GM12878 (cell line): ENCODE data around the gene PTPRN2. TPM values are rescaled to one million over a fixed set of nuclear protein-coding genes. Genes with fewer than 3 reads are reported as not detected.

ENCODE experiments used
- ATAC-seq: fragments of 200-7000 bp; cut with Tn5 transposase; 3 replicates; pipeline ENCODE4 v1.9.1; 2020; ENCODE audit warnings: mild to moderate bottlenecking, moderate library complexity
- BruUV-seq: library from RNA; stranded (reverse); fragments of 400-500 nt; replicated peaks from 2 replicates; lab custom pipeline; 2021; lab: Mats Ljungman, UMichigan
- CTCF ChIA-PET: fragments of 300-600 bp; sonication (Branson Sonifier 250); formaldehyde crosslinking; extraction: SDS; loops from one replicate; lab custom pipeline; 2021; ENCODE audit warnings: inconsistent platforms; lab: Yijun Ruan, JAX
- POLR2A ChIA-PET: fragments of 350-600 bp; formaldehyde crosslinking; extraction: SDS; loops from one replicate; lab custom pipeline; 2021; ENCODE audit warnings: inconsistent platforms; lab: Charles Lee
- RAD21 ChIA-PET: fragments of 300-600 bp; sonication (Branson Sonifier 250); formaldehyde crosslinking; loops from one replicate; lab custom pipeline; 2023; ENCODE audit warnings: antibody characterized with exemption; ENCODE audit not compliant: unreplicated experiment; lab: Charles Lee
- SMC1A ChIA-PET: fragments of 300-600 bp; sonication (Branson Sonifier 250); formaldehyde crosslinking; loops from one replicate; lab custom pipeline; 2023; ENCODE audit not compliant: unreplicated experiment, uncharacterized antibody; lab: Charles Lee
- DNase-seq: peaks from one replicate; pipeline ENCODE4 v3.0.0-alpha.2; 2011; ENCODE audit warnings: low read depth, low spot score
- FAIRE-seq: peaks from 3 replicates; lab custom pipeline; 2011; peaks lifted over from hg19 to GRCh38; lab: Jason Lieb, UNC
- H2AFZ ChIP-seq: 2 replicates; pipeline ENCODE4 v1.6.0; 2011; ENCODE audit warnings: low read depth, low read length, control low read depth; ENCODE audit not compliant: control insufficient read depth
- H3K27ac ChIP-seq: 2 replicates; pipeline ENCODE4 v1.5.1; 2011; ENCODE audit warnings: control low read depth; ENCODE audit not compliant: control insufficient read depth, insufficient read depth
- H3K27me3 ChIP-seq, 2 experiments: replicated peaks in 1 of 2; 2 replicates each; pipeline versions ENCODE4 v1.6.0 to v1.6.1; 2011; ENCODE audit warnings: low read length in 1 of 2; ENCODE audit not compliant: control insufficient read depth in 2 of 2, insufficient read depth in 2 of 2
- H3K36me3 ChIP-seq, 2 experiments: 2 replicates each; pipeline ENCODE4 v1.5.1; 2011; ENCODE audit warnings: low read length in 1 of 2; ENCODE audit not compliant: control insufficient read depth in 2 of 2, insufficient read depth in 2 of 2
- H3K4me1 ChIP-seq: 2 replicates; pipeline ENCODE4 v1.6.1; 2011; ENCODE audit warnings: mild to moderate bottlenecking, low read length, moderate library complexity, mixed read lengths; ENCODE audit not compliant: control insufficient read depth, insufficient read depth
- H3K4me2 ChIP-seq: 2 replicates; pipeline ENCODE4 v1.6.0; 2011; ENCODE audit warnings: control low read depth; ENCODE audit not compliant: control insufficient read depth, insufficient read depth
- H3K4me3 ChIP-seq: fragments of 200-600 bp; sonication (generic); 2 replicates; pipeline ENCODE4 v1.5.1; 2016
- H3K79me2 ChIP-seq: 2 replicates; pipeline ENCODE4 v1.6.0; 2011; ENCODE audit warnings: low read length; ENCODE audit not compliant: control insufficient read depth, insufficient read depth
- H3K9ac ChIP-seq: 2 replicates; pipeline ENCODE4 v1.8.0; 2011; ENCODE audit warnings: low read length, control low read depth, mixed read lengths; ENCODE audit not compliant: control insufficient read depth, insufficient read depth
- H3K9me3 ChIP-seq: replicated peaks from 3 replicates; pipeline ENCODE4 v1.5.1; 2011; ENCODE audit warnings: mild to moderate bottlenecking, low read length; ENCODE audit not compliant: control insufficient read depth, insufficient read depth
- H4K20me1 ChIP-seq: 2 replicates; pipeline ENCODE4 v1.6.0; 2011; ENCODE audit not compliant: control insufficient read depth, insufficient read depth
- BACH1 ChIP-seq: fragments of 450-650 bp; IDR thresholded peaks from 2 replicates; pipeline ENCODE4 v1.6.1; 2017; ENCODE audit warnings: mild to moderate bottlenecking, borderline replicate concordance
- CHD2 ChIP-seq: IDR thresholded peaks from 2 replicates; pipeline ENCODE4 v1.6.1; 2011; ENCODE audit warnings: low read depth, low read length, improper control_type of control experiment, borderline replicate concordance
- GATAD2B ChIP-seq: fragments of 450-650 bp; conservative IDR thresholded peaks from 2 replicates; pipeline ENCODE4 v1.6.1; 2017; ENCODE audit warnings: low read depth, mild to moderate bottlenecking, moderate library complexity
- IKZF2 ChIP-seq, 2 experiments: fragments of 450-650 bp; IDR thresholded peaks; 2 replicates each; pipeline ENCODE4 v1.6.1; 2017; ENCODE audit warnings: mild to moderate bottlenecking in 2 of 2, moderate library complexity in 2 of 2
- MTA2 ChIP-seq: fragments of 450-650 bp; IDR thresholded peaks from 2 replicates; pipeline ENCODE4 v1.6.1; 2016; ENCODE audit warnings: low read depth, mild to moderate bottlenecking, moderate library complexity
- NR2F1 ChIP-seq: fragments of 450-650 bp; conservative IDR thresholded peaks from 2 replicates; pipeline ENCODE4 v1.6.1; 2017; ENCODE audit warnings: mild to moderate bottlenecking
- PBX3 ChIP-seq: IDR thresholded peaks from 2 replicates; pipeline ENCODE4 v1.6.1; 2011; ENCODE audit warnings: mild to moderate bottlenecking, low read depth, low read length, moderate library complexity; ENCODE audit not compliant: insufficient replicate concordance
- POLR2A ChIP-seq: IDR thresholded peaks from 2 replicates; pipeline ENCODE4 v1.6.1; 2011; ENCODE audit warnings: low read depth, mild to moderate bottlenecking, low read length
- POLR2AphosphoS5 ChIP-seq: IDR thresholded peaks from 2 replicates; pipeline ENCODE4 v1.6.1; 2011; ENCODE audit warnings: mild to moderate bottlenecking, low read length, inconsistent platforms
- RCOR1 ChIP-seq: conservative IDR thresholded peaks from 2 replicates; pipeline ENCODE4 v1.6.1; 2012; ENCODE audit warnings: low read depth, low read length, improper control_type of control experiment
- RELB ChIP-seq: fragments of 450-650 bp; IDR thresholded peaks from 2 replicates; pipeline ENCODE4 v1.6.1; 2017; ENCODE audit warnings: low read depth, mild to moderate bottlenecking, moderate library complexity
- ZNF207 ChIP-seq: fragments of 450-650 bp; IDR thresholded peaks from 2 replicates; pipeline ENCODE4 v1.6.1; 2014; ENCODE audit warnings: antibody characterized with exemption, mild to moderate bottlenecking, borderline replicate concordance
- WGBS: methylation state at CpG from one replicate; pipeline ENCODE4 v1.1.6; 2016; ENCODE audit warnings: low lambda C conversion rate; ENCODE audit not compliant: insufficient replicate concordance, insufficient coverage; ENCODE audit errors: missing lambda C conversion rate; 5-methylcytosine and 5-hydroxymethylcytosine counted together
- in situ Hi-C: fragments of 300-500 bp; cut with MboI; formaldehyde crosslinking; loops from 9 replicates; pipeline ENCODE4 v1.14.3; 2018; ENCODE audit warnings: mixed read lengths
- intact Hi-C: fragments of 100-400 bp; cut with micrococcal nuclease; formaldehyde crosslinking; loops from one replicate; pipeline ENCODE4 v1.14.2; 2022; ENCODE audit not compliant: unreplicated experiment
- polyA plus RNA-seq, 11 experiments: library from polyadenylated mRNA; depleted of rRNA in 4 of 11; unstranded in 6 of 11; stranded (reverse) in 5 of 11; fragments of >200 nt; fragmentation: Nextera tagmentation in 4 of 11; fragmentation: Illumina TruSeq in 1 of 11; extraction: Ambion mirVana in 4 of 11; extraction: Trizol in 1 of 11; gene quantifications; 1 replicate in 1 of 11; 2 replicates in 10 of 11; pipeline versions ENCODE4 v1.2.1 to v1.2.3, GENCODE V29; 2011 to 2016; ENCODE audit warnings: inconsistent platforms in 2 of 11, missing spikeins in 2 of 11, low read depth in 1 of 11
- total RNA-seq, 4 experiments: library from RNA; depleted of rRNA in 3 of 4; stranded (reverse); fragments of >200 nt in 3 of 4; fragmentation: Illumina TruSeq in 1 of 4; extraction: Trizol in 1 of 4; gene quantifications; 2 replicates each; pipeline versions ENCODE4 v1.2.1 to v1.2.3, GENCODE V29; 2013 to 2021
- TF ChIP-seq, protein P1 (sequence below): IDR thresholded peaks from 2 replicates; pipeline ENCODE4 v1.6.1; 2012; ENCODE audit warnings: low read depth, low read length, improper control_type of control experiment
- TF ChIP-seq, protein P2 (sequence below): fragments of 450-650 bp; IDR thresholded peaks from 2 replicates; pipeline ENCODE4 v1.6.1; 2017; ENCODE audit warnings: mild to moderate bottlenecking, moderate library complexity

The PTPRN2 gene
- total and polyA plus RNA-seq, 10 of the 15 experiments (the other 5 are each of a cell fraction or from before 2014, with no cell fraction given): 5.4 TPM; not detected in 9

- Histone ChIP-seq H3K9me3 (no peaks in the 10 kb centered on the region; the same call in 2 of the 3 replicates), H3K4me3 (no peak overlapping the region), H3K79me2 (no peaks in the 10 kb centered on the region), H3K36me3 (no peaks in the 10 kb centered on the region), H3K9ac (no peak overlapping the region), H3K27me3 (no peaks in the 10 kb centered on the region), H3K4me1 (no peaks in the 10 kb centered on the region), H3K27ac (no peak overlapping the region), H4K20me1 (no peaks in the 10 kb centered on the region), H2AFZ (no peak overlapping the region), H3K4me2 (no peak overlapping the region)
- 28% methylated on average over 25 of the region's 25 CpGs for WGBS
- ChIA-PET RAD21 (no interaction called here), CTCF (no interaction called here), SMC1A (no interaction called here), POLR2A (no interaction called here)
- no peak for FAIRE-seq
- DNase-seq: no peak
- no peak for TF ChIP-seq GATAD2B
- TF ChIP-seq MTA2: no peak
- TF ChIP-seq POLR2AphosphoS5: no peak
- no peak for TF ChIP-seq BACH1
- TF ChIP-seq RELB: no peak
- no peak for TF ChIP-seq IKZF2 (IDR thresholded peaks at IDR 0.05)
- no peak for TF ChIP-seq PBX3
- TF ChIP-seq, protein P1, sequence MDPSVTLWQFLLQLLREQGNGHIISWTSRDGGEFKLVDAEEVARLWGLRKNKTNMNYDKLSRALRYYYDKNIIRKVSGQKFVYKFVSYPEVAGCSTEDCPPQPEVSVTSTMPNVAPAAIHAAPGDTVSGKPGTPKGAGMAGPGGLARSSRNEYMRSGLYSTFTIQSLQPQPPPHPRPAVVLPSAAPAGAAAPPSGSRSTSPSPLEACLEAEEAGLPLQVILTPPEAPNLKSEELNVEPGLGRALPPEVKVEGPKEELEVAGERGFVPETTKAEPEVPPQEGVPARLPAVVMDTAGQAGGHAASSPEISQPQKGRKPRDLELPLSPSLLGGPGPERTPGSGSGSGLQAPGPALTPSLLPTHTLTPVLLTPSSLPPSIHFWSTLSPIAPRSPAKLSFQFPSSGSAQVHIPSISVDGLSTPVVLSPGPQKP: no peak
- TF ChIP-seq CHD2: no peak
- TF ChIP-seq, protein P2, sequence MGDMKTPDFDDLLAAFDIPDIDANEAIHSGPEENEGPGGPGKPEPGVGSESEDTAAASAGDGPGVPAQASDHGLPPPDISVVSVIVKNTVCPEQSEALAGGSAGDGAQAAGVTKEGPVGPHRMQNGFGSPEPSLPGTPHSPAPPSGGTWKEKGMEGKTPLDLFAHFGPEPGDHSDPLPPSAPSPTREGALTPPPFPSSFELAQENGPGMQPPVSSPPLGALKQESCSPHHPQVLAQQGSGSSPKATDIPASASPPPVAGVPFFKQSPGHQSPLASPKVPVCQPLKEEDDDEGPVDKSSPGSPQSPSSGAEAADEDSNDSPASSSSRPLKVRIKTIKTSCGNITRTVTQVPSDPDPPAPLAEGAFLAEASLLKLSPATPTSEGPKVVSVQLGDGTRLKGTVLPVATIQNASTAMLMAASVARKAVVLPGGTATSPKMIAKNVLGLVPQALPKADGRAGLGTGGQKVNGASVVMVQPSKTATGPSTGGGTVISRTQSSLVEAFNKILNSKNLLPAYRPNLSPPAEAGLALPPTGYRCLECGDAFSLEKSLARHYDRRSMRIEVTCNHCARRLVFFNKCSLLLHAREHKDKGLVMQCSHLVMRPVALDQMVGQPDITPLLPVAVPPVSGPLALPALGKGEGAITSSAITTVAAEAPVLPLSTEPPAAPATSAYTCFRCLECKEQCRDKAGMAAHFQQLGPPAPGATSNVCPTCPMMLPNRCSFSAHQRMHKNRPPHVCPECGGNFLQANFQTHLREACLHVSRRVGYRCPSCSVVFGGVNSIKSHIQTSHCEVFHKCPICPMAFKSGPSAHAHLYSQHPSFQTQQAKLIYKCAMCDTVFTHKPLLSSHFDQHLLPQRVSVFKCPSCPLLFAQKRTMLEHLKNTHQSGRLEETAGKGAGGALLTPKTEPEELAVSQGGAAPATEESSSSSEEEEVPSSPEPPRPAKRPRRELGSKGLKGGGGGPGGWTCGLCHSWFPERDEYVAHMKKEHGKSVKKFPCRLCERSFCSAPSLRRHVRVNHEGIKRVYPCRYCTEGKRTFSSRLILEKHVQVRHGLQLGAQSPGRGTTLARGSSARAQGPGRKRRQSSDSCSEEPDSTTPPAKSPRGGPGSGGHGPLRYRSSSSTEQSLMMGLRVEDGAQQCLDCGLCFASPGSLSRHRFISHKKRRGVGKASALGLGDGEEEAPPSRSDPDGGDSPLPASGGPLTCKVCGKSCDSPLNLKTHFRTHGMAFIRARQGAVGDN: no peak
- TF ChIP-seq NR2F1: no peak
- TF ChIP-seq RCOR1: no peak
- no peak for TF ChIP-seq ZNF207
- TF ChIP-seq POLR2A: no peak
- in situ Hi-C loops (no loop called here), intact Hi-C loops (no loop called here)
- no peak for ATAC-seq
- BruUV-seq: no TSS peak
These were observed 1070.5 kb downstream of the PTPRN2 start for GRCh38 chr7:157516911-157517781.
